HuH-7 (cell line): ENCODE results near the gene NRG3.
"Not testable (repeated sequence)": the region's sequence is repeated elsewhere in the genome, so short reads cannot be mapped to it uniquely, and the experiment has no call there.

Experiments used
- DNase-seq: peaks from one replicate; pipeline ENCODE4 v3.0.0; 2011; ENCODE audit warnings: low spot score

The NRG3 gene

GRCh38 chr10:81961451-81962184 lies 86.6 kb downstream of the NRG3 start:
- no peak for DNase-seq

- DNase-seq, result no peak
These were observed 88.6 kb downstream of the NRG3 start for GRCh38 chr10:81963606-81964005.

GRCh38 chr10:81967716-81968115 lies 92.7 kb downstream of the NRG3 start:
- DNase-seq, result no peak

GRCh38 chr10:81969136-81969535 lies 94.1 kb downstream of the NRG3 start:
- no peak for DNase-seq

GRCh38 chr10:81978238-81978637 lies 103.2 kb downstream of the NRG3 start:
- DNase-seq, result no peak

- DNase-seq, result no peak
These were observed 106.7 kb downstream of the NRG3 start for GRCh38 chr10:81981724-81982123.

GRCh38 chr10:81984428-81984827 lies 109.4 kb downstream of the NRG3 start:
- DNase-seq, result no peak

- no peak for DNase-seq
These were observed 120.3 kb downstream of the NRG3 start for GRCh38 chr10:81995254-81995653.

- no peak for DNase-seq
These were observed 121.9 kb downstream of the NRG3 start for GRCh38 chr10:81996927-81997326.

GRCh38 chr10:82020999-82021398 lies 146.0 kb downstream of the NRG3 start:
- DNase-seq, result peak; percentile 0

GRCh38 chr10:82027711-82028110 lies 152.7 kb downstream of the NRG3 start:
- DNase-seq, result no peak

GRCh38 chr10:82037076-82037475 lies 162.1 kb downstream of the NRG3 start:
- no peak for DNase-seq

- no peak for DNase-seq
These were observed 163.6 kb downstream of the NRG3 start for GRCh38 chr10:82038587-82038986.

- DNase-seq, result no peak
These were observed 165.3 kb downstream of the NRG3 start for GRCh38 chr10:82040336-82040735.

- no peak for DNase-seq
These were observed 166.0 kb downstream of the NRG3 start for GRCh38 chr10:82041018-82041417.

- DNase-seq, result no peak
These were observed 181.4 kb downstream of the NRG3 start for GRCh38 chr10:82056391-82056790.

GRCh38 chr10:82067192-82067591 lies 192.2 kb downstream of the NRG3 start:
- not testable (repeated sequence) for DNase-seq

- no peak for DNase-seq
These were observed 193.5 kb downstream of the NRG3 start for GRCh38 chr10:82068501-82068900.

GRCh38 chr10:82071231-82071630 lies 196.2 kb downstream of the NRG3 start:
- DNase-seq, result no peak

- DNase-seq, result no peak
These were observed 197.1 kb downstream of the NRG3 start for GRCh38 chr10:82072124-82072523.

GRCh38 chr10:82075605-82076004 lies 200.6 kb downstream of the NRG3 start:
- DNase-seq, result no peak

GRCh38 chr10:82084496-82084895 lies 209.5 kb downstream of the NRG3 start:
- DNase-seq, result no peak

GRCh38 chr10:82084904-82085303 lies 209.9 kb downstream of the NRG3 start:
- no peak for DNase-seq

GRCh38 chr10:82089327-82089726 lies 214.3 kb downstream of the NRG3 start:
- no peak for DNase-seq
